ENCODE data around the gene GSTM3.

The GSTM3 gene

GRCh38 chr1:109765896-109766615 is 25.2 kb upstream of the GSTM3 start:
- no peaks in the 10 kb centered on the region for H3K36me3 ChIP-seq
- DNase-seq = peak in 1 of 2 donors; percentile 55
- peak overlapping the region in 1 of 2 donors; percentile 26 for H3K27ac ChIP-seq
- no peaks in the 10 kb centered on the region for H3K27me3 ChIP-seq
- H3K9me3 ChIP-seq = no peaks in the 10 kb centered on the region
- no peak overlapping the region for H3K4me3 ChIP-seq
- intact Hi-C loops (cut with DNase I; ENCODE audit: low total_unique reads) = no loop called here
- no peak for TF ChIP-seq CTCF (IDR thresholded peaks at IDR 0.05)
- H3K4me1 ChIP-seq = peaks cover 0 to 15% (median 2%) of the 10 kb centered on the region in 4 donors

- TF ChIP-seq CTCF (IDR thresholded peaks at IDR 0.05) = no peak
- Histone ChIP-seq H3K27me3 (no peaks in the 10 kb centered on the region), H3K36me3 (no peaks in the 10 kb centered on the region), H3K4me3 (no peak overlapping the region), H3K27ac (no peak overlapping the region), H3K4me1 (peaks cover 0 to 15% (median 2%) of the 10 kb centered on the region in 4 donors), H3K9me3 (no peaks in the 10 kb centered on the region)
- peak in 1 of 2 donors; percentile 13 for DNase-seq
- intact Hi-C loops (cut with DNase I; ENCODE audit: low total_unique reads) = no loop called here
Observed at GRCh38 chr1:109765483-109765815, 24.6 kb upstream of the GSTM3 start.

GRCh38 chr1:109764561-109765482 is 24.0 kb upstream of the GSTM3 start:
- Histone ChIP-seq H3K4me1 (peaks cover 0 to 15% (median 2%) of the 10 kb centered on the region in 4 donors), H3K4me3 (no peak overlapping the region), H3K27me3 (no peaks in the 10 kb centered on the region), H3K36me3 (no peaks in the 10 kb centered on the region), H3K27ac (no peak overlapping the region), H3K9me3 (no peaks in the 10 kb centered on the region)
- intact Hi-C loops (cut with DNase I; ENCODE audit: low total_unique reads) = no loop called here
- no peak for TF ChIP-seq CTCF (IDR thresholded peaks at IDR 0.05)
- peak in 1 of 2 donors; percentile 48 for DNase-seq

- DNase-seq = peak in 1 of 2 donors; percentile 61
- Histone ChIP-seq H3K27me3 (no peaks in the 10 kb centered on the region), H3K27ac (no peak within 1 kb of the TSS), H3K36me3 (no peaks in the 10 kb centered on the region), H3K4me3 (no peak within 1 kb of the TSS), H3K4me1 (peaks cover 0 to 15% (median 2%) of the 10 kb centered on the region in 4 donors), H3K9me3 (no peaks in the 10 kb centered on the region)
- intact Hi-C loops (cut with DNase I; ENCODE audit: low total_unique reads) = no loop called here
- no peak for TF ChIP-seq CTCF (IDR thresholded peaks at IDR 0.05)
Observed at GRCh38 chr1:109763646-109764415, 23.0 kb upstream of the GSTM3 start, which contains the start of gene EPS8L3. Gene EPS8L3, minus strand, starts transcription at chr1:109763923. Its CDS starts 2,174 bp downstream, at chr1:109761749.
